ENCODE results near the gene ANKRD13C.

DNA sequence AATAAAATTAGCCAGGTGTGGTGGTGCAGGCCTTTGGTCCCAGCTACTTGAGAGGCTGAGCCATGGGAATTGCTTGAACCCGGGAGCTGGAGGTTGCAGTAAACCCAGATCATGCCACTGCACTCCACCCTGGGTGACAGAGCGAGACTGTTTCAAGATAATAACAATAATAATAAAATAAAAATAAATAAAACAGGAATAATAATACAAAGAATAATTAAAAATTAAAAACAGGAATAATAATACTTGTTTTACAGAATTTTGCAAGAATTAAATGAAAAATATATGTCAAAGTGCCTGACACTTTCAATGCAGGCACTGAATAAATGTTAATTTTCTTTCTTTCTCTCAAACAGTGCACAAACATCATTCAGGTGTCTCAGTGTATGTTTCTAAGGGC, 30.0 kb upstream of the ANKRD13C start:
- TF ChIP-seq, protein P1, sequence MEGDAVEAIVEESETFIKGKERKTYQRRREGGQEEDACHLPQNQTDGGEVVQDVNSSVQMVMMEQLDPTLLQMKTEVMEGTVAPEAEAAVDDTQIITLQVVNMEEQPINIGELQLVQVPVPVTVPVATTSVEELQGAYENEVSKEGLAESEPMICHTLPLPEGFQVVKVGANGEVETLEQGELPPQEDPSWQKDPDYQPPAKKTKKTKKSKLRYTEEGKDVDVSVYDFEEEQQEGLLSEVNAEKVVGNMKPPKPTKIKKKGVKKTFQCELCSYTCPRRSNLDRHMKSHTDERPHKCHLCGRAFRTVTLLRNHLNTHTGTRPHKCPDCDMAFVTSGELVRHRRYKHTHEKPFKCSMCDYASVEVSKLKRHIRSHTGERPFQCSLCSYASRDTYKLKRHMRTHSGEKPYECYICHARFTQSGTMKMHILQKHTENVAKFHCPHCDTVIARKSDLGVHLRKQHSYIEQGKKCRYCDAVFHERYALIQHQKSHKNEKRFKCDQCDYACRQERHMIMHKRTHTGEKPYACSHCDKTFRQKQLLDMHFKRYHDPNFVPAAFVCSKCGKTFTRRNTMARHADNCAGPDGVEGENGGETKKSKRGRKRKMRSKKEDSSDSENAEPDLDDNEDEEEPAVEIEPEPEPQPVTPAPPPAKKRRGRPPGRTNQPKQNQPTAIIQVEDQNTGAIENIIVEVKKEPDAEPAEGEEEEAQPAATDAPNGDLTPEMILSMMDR (conservative IDR thresholded peaks at IDR 0.05) = no peak
- TF ChIP-seq EZH2 (IDR thresholded peaks at IDR 0.05; ENCODE audit: low read depth) = no peak

All from PC-9 (cell line).